Adrenal gland (tissue), 5 donors: ENCODE data around the gene WBP2NL.

Experiments
- POLR2A ChIP-seq, 2 donors: fragments of 450-650 bp; IDR thresholded peaks; one replicate each; pipeline ENCODE4 v1.6.1; 2017; ENCODE audit warnings: antibody characterized with exemption in 2 of 2, mild to moderate bottlenecking in 2 of 2, moderate library complexity in 1 of 2
- TF ChIP-seq, protein P1 (sequence below), 6 experiments: fragments of 450-650 bp in 4 of 6; fragments of 200-600 bp in 2 of 6; sonication (generic) in 1 of 6; IDR thresholded peaks; 1 replicate in 5 of 6; 2 replicates in 1 of 6; pipeline versions ENCODE4 v1.5.1 to v1.8.0; 2016 to 2021; ENCODE audit warnings: antibody characterized with exemption in 6 of 6, mild to moderate bottlenecking in 2 of 6, moderate library complexity in 1 of 6
- donor health status: DM: no; HTN: no; CAD: no.

DNA sequence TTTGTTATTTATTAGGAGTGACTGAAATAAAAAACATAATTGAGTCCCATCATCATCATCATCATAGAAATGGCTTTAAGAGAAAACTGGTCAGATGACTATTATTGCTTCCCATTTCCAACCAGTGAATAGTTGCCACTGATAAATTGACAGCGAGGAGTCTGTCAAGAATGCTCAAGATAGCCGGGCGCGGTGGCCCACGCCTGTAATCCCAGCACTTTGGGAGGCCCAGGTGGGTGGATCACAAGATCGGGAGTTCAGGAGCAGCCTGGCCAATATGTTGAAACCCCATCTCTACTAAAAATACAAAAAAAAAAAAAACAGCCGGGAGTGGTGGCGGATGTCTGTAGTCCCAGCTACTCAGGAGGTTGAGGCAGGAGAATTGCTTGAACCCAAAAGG lies 1.9 kb downstream of the WBP2NL start:
- TF ChIP-seq, protein P1, sequence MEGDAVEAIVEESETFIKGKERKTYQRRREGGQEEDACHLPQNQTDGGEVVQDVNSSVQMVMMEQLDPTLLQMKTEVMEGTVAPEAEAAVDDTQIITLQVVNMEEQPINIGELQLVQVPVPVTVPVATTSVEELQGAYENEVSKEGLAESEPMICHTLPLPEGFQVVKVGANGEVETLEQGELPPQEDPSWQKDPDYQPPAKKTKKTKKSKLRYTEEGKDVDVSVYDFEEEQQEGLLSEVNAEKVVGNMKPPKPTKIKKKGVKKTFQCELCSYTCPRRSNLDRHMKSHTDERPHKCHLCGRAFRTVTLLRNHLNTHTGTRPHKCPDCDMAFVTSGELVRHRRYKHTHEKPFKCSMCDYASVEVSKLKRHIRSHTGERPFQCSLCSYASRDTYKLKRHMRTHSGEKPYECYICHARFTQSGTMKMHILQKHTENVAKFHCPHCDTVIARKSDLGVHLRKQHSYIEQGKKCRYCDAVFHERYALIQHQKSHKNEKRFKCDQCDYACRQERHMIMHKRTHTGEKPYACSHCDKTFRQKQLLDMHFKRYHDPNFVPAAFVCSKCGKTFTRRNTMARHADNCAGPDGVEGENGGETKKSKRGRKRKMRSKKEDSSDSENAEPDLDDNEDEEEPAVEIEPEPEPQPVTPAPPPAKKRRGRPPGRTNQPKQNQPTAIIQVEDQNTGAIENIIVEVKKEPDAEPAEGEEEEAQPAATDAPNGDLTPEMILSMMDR (IDR thresholded peaks at IDR 0.05) = no peak
- no peak for TF ChIP-seq POLR2A (IDR thresholded peaks at IDR 0.05)
